ENCODE measurements around the gene RBM34. TPM values are rescaled to one million over a fixed set of nuclear protein-coding genes. Genes with fewer than 3 reads are reported as not detected.

RBM34 gene
- total RNA-seq, 1 donor from 2014 or later = 66.9 TPM

DNA sequence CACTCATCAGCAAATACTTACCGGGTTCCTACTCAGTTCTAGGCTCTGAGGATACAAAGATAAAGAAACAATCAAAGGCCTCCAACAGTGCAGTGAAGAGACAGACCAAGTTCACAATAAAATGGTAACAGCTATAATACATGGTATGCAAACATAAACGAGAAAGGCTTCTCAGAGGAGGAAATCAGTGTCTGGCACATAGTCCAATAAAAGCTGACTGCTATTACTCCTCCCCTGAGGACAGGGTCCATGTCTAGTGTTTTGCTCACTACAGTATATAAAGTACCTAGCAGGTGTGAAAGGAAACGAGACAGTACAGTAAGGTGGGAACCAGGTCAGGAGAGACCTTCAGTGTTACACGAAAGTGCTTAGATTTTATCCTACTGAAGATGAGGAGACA is 4.3 kb downstream of the RBM34 start:
- H3K36me3 Mint-ChIP-seq (ENCODE audit: unreplicated experiment) = peaks cover 13% of the 10 kb centered on the region
- peaks cover 13% of the 10 kb centered on the region for H3K4me1 Mint-ChIP-seq (ENCODE audit: unreplicated experiment)
- no peak overlapping the region for H3K27ac Mint-ChIP-seq (ENCODE audit: unreplicated experiment)
- DNase-seq (ENCODE audit: extremely low spot score, unreplicated experiment) = no peak
- H3K4me3 Mint-ChIP-seq (ENCODE audit: unreplicated experiment) = no peak overlapping the region
- TF ChIP-seq, protein P1, sequence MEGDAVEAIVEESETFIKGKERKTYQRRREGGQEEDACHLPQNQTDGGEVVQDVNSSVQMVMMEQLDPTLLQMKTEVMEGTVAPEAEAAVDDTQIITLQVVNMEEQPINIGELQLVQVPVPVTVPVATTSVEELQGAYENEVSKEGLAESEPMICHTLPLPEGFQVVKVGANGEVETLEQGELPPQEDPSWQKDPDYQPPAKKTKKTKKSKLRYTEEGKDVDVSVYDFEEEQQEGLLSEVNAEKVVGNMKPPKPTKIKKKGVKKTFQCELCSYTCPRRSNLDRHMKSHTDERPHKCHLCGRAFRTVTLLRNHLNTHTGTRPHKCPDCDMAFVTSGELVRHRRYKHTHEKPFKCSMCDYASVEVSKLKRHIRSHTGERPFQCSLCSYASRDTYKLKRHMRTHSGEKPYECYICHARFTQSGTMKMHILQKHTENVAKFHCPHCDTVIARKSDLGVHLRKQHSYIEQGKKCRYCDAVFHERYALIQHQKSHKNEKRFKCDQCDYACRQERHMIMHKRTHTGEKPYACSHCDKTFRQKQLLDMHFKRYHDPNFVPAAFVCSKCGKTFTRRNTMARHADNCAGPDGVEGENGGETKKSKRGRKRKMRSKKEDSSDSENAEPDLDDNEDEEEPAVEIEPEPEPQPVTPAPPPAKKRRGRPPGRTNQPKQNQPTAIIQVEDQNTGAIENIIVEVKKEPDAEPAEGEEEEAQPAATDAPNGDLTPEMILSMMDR (IDR thresholded peaks at IDR 0.05) = no peak
- no peaks in the 10 kb centered on the region for H3K27me3 Mint-ChIP-seq (ENCODE audit: unreplicated experiment)
- H3K9me3 Mint-ChIP-seq (ENCODE audit: unreplicated experiment) = no peaks in the 10 kb centered on the region

DNA sequence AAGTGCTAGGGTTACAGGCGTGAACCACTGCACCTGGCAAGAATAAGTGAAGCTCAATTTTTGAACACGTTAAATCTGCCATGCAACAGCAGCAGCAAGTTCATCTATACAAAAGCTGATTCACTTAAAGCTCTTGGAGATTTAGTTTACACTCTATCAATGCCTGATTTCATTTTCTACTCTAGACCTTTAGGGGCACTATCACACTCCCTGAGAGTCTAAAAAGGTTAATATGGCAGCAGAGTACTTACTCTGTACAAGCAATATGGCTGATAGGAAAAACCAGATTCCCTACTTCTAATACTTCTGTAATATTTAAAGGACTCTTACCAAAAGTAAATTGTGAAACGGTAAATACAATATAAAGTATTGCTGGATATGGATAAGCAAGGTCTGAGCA is 4.8 kb downstream of the RBM34 start:
- Mint-ChIP-seq H3K36me3 (ENCODE audit: unreplicated experiment) (peaks cover 16% of the 10 kb centered on the region), H3K4me3 (ENCODE audit: unreplicated experiment) (no peak overlapping the region), H3K4me1 (ENCODE audit: unreplicated experiment) (peaks cover 10% of the 10 kb centered on the region), H3K27ac (ENCODE audit: unreplicated experiment) (no peak overlapping the region), H3K27me3 (ENCODE audit: unreplicated experiment) (no peaks in the 10 kb centered on the region), H3K9me3 (ENCODE audit: unreplicated experiment) (no peaks in the 10 kb centered on the region)
- TF ChIP-seq, protein P1 (IDR thresholded peaks at IDR 0.05) = no peak
- DNase-seq (ENCODE audit: extremely low spot score, unreplicated experiment) = no peak

DNA sequence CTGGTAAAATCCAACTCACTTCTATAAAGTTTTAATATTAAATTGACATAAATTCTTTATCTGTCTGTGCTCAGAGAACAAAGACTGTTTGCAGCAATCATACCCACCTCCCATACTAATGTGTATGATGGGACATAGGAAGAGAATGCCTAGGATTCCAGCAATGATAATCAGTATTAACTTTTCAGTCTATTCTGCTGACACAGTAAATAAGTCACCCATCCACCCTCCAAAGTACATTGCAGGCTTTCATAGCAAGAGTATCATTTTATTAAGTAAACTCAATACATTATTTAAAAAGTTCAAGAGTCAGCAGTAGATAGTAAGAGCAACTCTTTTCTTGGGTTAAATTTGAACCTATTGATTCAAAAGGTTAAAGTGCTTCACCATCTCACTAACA is 8.8 kb downstream of the RBM34 start:
- Mint-ChIP-seq H3K9me3 (ENCODE audit: unreplicated experiment) (no peaks in the 10 kb centered on the region), H3K4me1 (ENCODE audit: unreplicated experiment) (no peaks in the 10 kb centered on the region), H3K27me3 (ENCODE audit: unreplicated experiment) (no peaks in the 10 kb centered on the region), H3K36me3 (ENCODE audit: unreplicated experiment) (peaks cover 31% of the 10 kb centered on the region), H3K27ac (ENCODE audit: unreplicated experiment) (no peak overlapping the region), H3K4me3 (ENCODE audit: unreplicated experiment) (no peak overlapping the region)
- TF ChIP-seq, protein P1 (IDR thresholded peaks at IDR 0.05) = no peak
- no peak for DNase-seq (ENCODE audit: extremely low spot score, unreplicated experiment)

DNA sequence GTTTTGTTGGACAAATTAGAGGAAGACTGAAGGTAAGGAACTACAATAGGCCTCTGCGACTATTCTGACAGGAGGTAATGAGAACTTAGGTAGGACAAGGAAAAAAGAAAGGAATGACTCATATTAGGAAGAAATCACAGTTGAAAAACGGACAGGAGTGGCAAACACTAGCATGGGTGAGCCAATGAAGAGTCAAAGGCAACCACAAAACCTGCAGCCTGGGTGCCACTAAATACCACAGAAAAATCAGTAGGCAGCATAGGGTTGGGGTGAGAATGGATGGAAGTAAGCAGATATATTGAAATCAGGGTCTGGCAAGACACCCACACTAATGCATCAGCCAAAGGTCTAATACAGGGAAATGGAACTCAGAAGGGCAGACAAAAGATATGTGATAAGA is 10.0 kb downstream of the RBM34 start:
- Mint-ChIP-seq H3K9me3 (ENCODE audit: unreplicated experiment) (no peaks in the 10 kb centered on the region), H3K4me3 (ENCODE audit: unreplicated experiment) (no peak overlapping the region), H3K36me3 (ENCODE audit: unreplicated experiment) (peaks cover 34% of the 10 kb centered on the region), H3K27ac (ENCODE audit: unreplicated experiment) (no peak overlapping the region), H3K27me3 (ENCODE audit: unreplicated experiment) (no peaks in the 10 kb centered on the region), H3K4me1 (ENCODE audit: unreplicated experiment) (no peaks in the 10 kb centered on the region)
- DNase-seq (ENCODE audit: extremely low spot score, unreplicated experiment) = no peak
- TF ChIP-seq, protein P1 (IDR thresholded peaks at IDR 0.05) = no peak

DNA sequence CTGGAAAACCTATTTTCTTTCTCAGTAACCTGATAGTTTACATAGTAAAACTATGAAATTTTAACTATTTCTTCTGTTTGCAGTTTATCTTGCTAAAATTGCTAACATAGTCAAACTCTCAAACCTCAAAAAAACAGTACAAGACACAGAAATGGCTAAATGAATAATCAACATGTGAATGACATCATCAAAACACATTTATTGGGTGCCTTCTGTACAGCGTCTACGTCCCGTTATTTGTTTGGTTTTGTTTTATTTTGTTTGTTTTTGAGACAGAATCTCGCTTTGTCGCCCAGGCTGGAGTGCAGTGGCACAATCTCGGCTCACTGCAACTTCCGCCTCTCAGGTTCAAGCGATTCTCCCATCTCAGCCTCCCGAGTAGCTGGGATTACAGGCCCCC is 11.2 kb downstream of the RBM34 start:
- TF ChIP-seq, protein P1 (IDR thresholded peaks at IDR 0.05) = no peak
- Mint-ChIP-seq H3K4me1 (ENCODE audit: unreplicated experiment) (no peaks in the 10 kb centered on the region), H3K36me3 (ENCODE audit: unreplicated experiment) (peaks cover 38% of the 10 kb centered on the region), H3K4me3 (ENCODE audit: unreplicated experiment) (no peak overlapping the region), H3K27me3 (ENCODE audit: unreplicated experiment) (no peaks in the 10 kb centered on the region), H3K27ac (ENCODE audit: unreplicated experiment) (no peak overlapping the region), H3K9me3 (ENCODE audit: unreplicated experiment) (no peaks in the 10 kb centered on the region)
- no peak for DNase-seq (ENCODE audit: extremely low spot score, unreplicated experiment)

All from osteocyte (in vitro differentiated cells).